Cardiac atrium fibroblast (primary cell): Measurements from ENCODE around the gene IYD. TPM values are rescaled to one million over a fixed set of nuclear protein-coding genes. Genes with fewer than 3 reads are reported as not detected.

Experiments
- total RNA-seq: library from RNA; depleted of rRNA; stranded (reverse); fragments of >200 nt; gene quantifications from 2 replicates; pipeline ENCODE4 v1.2.3, GENCODE V29; 2015

Gene IYD
- not detected in 2 replicates for total RNA-seq

GRCh38 chr6:150368762-150369161, at the start of gene IYD:
Gene IYD (plus strand): TSS chr6:150369012. CDS start chr6:150369032, 20 bp downstream.

Other genes starting within 250 kb of the IYD start
- 2.2 and 7.8 TPM in 2 replicates for gene PPP1R14C, start 226.0 kb upstream of the IYD start, total RNA-seq
- 0.90 and 6.5 TPM in 2 replicates for gene PLEKHG1, start 230.9 kb downstream of the IYD start, total RNA-seq